ENCODE results near the gene P2RX2.

The P2RX2 gene

DNA sequence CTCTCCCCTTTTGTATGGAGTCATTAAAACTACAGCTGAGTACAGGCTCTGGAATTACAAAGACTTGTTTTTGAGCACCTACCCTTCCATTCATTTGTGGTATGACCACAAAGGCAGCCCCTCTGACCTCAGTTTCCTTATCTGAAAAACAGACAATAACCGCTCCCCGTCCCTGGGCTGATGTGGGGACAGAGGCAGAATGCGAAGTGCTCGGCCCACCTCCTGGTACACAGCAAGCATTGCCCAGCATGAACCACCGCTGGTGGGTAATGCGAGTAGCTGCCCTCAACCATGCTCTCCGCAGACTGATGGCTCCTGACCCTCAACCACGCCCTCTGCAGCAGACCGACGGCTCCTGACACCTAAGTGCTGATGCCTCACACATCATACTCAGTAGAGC lies 22.4 kb downstream of the P2RX2 start:
- DNase-seq = no peak

DNA sequence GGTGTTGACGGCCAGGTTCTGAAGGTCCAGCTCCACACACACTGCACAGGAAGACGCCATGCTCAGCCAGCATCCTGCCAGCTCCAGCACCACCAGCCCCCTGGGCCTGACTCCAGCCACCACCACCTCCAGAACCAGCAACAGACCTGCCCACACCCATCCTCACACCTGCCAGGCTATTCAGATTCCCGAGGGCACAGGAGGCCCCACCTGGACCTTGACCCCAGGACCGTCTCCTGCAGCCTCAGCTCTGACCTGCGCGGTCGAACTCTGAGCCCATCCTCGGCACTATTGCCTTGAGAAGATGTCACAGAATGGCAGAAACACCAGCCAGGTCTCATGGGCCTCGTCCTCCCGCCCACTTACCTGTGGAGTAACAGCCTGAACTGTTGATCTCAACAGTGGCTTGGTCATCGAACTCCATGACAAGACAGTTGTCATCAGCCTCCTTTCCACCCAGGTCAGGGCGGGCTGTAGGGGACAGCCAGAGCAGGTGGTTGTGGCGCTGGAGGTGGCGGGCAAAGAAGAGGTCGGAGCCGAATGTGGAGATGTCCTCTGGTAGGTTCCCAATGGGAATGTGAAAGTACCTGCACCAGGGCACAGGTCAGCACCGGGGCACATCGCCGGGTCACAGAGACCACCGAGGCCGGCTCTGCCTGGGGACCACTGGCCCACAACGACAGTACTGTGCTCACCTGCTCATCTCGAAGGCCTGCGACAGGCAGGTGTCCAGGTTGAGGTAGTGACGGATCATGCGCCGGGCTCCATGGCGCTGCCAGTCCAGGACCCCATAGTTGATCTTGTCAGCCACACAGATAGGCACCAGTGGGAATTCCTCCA lies 23.5 kb downstream of the P2RX2 start:
- no peak for DNase-seq

DNA sequence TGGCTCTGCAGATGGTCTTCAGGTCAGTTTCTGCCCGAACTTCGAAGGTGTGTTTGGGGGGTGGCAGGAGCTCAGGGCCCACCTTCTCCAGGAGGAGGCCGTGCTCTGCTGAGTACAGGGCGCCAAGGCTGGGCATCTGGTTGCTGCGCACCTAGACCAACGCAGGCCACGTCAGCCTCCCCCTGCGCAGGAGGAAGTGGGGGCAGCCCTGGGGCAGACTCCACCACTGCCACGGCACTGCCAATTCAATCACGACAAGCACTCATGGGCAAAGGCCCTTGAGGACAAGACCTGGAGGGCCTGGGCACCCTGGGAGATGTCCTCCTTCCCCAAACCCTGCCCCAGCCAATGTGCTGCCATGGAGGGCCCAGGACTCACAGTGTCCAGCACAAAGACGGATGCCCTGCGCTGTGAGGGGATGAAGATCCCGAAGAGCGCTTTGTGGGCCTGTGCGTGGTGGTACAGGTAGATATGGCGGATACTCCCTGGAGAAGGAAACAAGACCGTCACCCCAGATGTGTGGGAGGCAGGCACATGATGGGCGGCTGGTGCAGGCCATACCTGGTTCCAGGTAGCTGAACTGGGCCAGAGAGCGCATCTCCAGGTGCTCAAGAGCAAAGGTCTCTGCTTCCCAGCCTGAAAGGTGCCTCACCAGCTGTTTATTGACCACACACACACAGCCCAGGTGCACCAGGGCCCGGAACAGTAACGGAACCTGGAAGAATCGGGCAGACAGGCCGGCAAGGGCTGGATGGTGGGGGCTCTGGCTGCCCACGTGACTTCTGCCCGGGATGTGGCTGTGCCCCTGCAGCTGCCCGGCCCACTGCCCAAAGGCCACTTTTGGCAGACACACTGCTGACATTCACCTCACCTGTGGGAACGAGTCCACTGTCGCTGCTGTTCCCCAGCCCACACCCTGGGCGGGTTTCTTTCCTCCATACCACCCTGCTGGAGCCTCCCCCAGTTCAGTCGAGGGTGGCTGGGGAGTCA lies 24.6 kb downstream of the P2RX2 start:
- no peak for DNase-seq

GRCh38 chr12:132646850-132647249 lies 28.3 kb downstream of the P2RX2 start:
- DNase-seq = no peak

DNA sequence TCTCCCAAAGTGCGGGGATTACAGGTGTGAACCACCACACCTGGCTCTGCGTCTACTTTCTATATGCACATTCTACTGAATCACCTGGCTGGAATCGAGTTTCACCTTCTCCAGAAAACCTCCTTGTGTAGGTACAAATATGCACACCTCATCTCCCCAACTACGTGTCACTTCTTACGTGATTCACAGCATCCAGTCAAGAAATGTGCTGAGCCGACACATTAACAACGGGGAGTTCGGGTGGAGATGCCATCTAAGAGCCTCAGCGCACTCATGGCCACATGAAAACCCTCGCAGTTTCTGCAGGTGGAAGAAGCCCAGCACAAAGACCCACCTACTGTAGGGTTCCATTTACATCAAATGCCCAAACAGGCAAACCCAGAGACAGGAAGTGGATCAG lies 29.3 kb downstream of the P2RX2 start:
- DNase-seq = no peak

DNA sequence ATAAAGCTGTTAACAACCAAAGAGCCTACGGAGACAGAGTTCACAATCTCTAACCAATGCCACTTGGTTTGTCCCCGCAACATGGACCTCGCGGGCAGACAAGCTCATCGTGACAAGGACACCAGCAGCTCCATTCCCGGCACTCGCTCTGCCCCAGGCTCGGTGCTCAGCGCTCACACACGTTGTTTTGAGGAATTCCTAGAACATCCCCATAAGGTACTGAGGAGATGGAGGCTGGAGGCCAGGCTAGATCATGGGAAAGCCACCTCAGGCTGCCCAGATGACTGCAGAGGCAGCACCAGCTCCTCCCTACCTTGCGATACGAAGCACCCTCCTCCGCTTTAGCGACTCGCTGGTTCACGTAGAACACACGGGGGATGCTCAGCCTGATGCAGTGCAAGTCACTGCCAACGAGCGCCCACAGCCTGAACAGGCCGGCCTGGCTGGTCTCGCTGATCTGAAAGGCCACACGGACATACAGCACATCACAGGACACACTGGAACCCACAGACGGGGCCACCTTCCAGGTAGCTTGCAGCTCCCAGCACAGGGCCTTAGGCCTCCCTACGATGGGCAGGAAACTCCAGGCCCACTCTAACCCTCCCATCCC lies 30.1 kb downstream of the P2RX2 start:
- DNase-seq = no peak

DNA sequence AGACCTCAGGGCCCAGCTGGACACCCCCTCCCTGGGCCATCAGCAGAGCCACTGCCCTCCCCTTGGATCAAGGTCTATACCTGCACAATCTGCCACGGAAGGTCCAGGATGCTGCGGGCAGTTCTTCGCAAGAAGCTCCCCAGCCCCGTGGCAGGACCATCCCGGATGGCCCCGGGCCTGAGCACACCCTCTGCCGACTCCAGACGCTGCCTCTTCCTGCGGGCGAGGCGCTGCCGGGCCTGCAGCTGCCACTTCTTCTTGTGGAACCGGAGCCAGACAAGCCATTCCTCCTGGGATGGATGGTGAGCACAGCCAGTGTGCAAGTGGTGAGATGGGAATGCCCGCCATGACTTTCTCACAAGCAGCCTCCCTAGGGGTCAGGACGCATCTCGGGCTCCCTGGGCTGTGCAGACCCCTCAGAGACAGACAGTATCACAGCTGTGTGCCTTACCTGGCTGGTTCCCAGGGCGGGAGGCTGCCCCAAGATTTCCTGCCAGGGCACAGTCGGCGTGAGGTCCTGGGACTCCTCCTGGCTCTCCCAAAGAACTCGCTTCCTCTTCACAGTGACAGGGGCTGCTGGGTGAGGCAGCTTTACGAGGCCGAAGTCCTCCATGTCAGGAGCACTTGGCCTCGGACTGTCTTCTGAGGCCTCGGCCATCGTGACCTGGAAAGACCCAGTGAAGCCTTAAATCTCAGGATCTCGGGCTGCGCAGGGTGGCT lies 30.8 kb downstream of the P2RX2 start:
- DNase-seq = no peak

DNA sequence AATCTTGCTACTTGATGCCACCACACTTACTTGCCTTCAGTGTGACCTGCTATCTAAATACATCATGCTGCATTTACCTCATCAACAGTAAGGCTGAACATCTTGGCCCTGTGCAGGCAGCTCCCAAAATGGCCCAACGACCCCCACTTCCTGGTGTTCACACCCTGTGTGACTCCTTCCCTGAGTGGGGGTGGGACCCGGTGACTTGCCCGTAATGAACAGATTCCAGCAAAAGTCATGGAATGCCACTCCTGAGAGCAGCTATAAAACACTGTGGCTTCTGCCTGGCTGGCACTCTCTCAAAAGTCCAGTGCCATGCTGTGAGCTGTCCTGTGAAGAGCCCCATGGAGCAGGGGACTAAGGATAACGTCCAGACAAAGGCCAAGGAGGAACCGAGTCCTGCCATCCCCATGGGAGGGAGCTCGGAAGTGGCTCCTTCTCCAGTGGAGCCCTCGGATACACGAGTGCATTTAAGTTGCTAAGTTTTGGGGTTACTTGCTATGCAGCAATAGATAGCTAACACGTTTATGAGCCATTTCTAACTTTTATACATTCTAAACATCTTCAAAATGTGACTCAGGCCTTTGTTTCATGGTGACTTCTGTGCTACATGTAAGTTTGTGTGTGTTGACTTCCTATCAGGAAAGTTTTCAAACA lies 33.0 kb downstream of the P2RX2 start:
- DNase-seq = no peak

DNA sequence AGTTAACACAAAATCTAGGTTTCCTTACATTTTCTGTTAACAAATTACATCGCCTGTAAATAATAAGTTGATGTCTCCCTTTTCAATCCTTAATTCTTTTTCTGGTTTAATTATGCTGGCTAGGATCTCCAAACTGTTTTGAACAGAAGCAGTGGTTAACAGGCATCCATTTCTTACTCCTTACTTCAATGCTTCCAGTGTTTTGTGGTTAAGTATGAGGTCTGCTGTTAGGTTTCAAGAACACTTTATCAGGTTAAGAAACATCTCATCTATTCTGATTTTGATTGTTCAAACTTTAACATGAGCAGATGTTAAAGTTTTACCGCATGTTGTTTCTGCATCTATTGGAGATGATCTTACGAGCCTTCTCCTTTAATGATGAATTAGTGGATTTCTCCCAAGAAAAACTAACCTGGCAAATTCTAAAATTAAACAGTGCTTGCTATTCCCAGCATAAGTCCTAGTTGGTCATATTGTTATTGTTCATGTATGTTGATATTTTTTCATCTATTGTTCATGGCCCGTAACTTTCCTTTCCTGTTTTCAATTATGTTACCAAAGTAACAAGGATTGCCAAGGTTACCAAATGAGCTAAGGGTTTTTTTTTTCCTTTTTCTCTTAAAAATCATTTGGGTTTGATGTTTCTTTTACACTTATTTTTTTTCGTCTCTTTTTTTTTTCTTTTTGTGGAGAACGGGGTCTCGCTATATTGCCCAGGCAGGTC lies 35.2 kb downstream of the P2RX2 start:
- DNase-seq = no peak

- DNase-seq = no peak
Observed at GRCh38 chr12:132657004-132657727, 38.6 kb downstream of the P2RX2 start.

DNA sequence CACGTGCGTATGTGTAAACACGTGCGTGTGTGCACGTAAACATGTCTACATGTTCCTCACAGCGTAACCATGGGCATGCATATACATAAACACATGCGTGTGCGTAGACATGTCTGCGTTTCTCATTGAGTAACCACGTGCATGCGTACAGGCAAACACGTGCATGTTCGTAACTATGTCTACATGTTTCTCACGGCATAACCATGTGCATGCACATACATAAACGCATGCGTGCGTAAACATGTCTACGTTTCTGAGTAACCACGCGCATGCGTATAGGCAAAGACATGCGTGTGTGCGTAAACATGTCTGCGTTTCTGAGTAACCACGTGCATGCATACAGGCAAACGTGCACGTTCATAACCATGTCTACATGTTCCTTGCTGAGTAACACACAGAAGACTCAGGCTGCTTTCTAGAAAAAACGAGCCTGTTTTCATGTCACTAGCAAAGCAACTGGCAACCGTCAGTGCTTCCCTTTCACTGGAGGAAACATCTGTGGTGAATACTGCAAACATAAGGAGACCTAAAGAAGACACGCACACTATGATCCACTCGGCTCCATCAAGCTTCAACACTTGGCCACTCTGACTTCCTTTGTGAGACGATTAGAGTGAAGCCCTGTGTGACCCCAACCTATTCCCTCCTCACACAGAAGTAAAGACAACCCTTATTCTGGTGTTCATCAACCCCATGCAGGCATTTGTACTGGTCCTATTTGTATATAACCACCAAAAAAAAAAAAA lies 39.7 kb downstream of the P2RX2 start:
- DNase-seq = no peak

DNA sequence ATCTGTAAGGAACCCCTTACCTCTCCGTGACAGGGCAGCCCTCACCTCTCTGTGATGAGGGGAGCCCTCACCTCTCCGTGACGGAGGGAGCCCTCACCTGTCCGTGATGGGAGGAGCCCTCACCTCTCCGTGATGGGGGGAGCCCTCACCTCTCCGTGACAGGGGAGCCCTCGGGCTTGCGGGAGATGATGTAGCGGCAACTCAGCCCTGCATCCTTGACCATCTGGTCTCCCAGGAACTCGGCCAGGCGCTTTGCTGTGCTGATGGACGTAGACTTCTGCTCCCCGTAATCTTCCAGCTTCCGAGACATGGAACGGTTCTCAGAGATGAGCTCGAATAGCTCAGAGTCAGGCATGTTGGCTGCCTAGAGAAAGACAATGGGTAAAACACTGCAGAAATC lies 40.6 kb downstream of the P2RX2 start:
- DNase-seq = no peak

DNA sequence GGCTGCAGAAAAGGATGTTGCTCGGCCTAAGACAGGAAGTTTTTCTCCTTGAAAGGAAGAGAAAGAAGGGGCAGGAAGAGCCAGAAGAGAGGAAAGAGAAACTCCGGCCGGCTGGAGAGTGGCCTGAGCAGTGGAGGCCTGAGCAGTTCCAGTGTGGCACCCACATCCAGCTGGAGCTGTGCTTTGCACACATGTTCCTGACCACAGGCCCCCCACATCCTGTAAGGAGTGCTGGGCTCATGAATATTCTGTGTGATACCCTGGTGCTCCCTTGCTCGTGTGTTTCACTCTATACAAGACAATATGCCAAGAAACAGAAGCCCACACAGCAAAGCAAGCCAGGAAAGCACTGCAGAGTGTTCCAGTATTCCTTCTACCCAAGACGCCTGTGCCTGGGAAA lies 41.5 kb downstream of the P2RX2 start:
- no peak for DNase-seq

DNA sequence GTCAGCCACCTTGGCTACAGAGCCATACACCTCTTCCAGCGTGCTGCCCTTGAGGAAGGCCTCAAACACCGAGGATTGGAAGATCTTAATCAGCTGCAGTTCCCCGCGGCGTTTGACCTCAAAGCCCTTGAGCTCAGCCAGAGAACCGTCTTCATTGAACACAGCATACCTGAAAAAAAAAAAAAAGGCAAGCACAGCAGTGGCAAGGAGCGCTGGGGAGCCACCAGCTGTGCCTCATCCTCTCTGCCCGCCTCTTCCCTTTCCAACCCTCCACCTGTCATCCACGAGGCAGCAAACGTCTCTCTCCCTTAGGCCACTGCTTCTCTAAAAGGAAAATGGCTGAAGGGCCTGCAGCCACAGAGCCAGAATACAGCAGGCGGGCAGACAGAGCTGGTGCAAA lies 42.4 kb downstream of the P2RX2 start:
- no peak for DNase-seq

- no peak for DNase-seq
Observed at GRCh38 chr12:132661972-132662371, 43.4 kb downstream of the P2RX2 start.

- DNase-seq = no peak
Observed at GRCh38 chr12:132662901-132663755, 44.6 kb downstream of the P2RX2 start.

DNA sequence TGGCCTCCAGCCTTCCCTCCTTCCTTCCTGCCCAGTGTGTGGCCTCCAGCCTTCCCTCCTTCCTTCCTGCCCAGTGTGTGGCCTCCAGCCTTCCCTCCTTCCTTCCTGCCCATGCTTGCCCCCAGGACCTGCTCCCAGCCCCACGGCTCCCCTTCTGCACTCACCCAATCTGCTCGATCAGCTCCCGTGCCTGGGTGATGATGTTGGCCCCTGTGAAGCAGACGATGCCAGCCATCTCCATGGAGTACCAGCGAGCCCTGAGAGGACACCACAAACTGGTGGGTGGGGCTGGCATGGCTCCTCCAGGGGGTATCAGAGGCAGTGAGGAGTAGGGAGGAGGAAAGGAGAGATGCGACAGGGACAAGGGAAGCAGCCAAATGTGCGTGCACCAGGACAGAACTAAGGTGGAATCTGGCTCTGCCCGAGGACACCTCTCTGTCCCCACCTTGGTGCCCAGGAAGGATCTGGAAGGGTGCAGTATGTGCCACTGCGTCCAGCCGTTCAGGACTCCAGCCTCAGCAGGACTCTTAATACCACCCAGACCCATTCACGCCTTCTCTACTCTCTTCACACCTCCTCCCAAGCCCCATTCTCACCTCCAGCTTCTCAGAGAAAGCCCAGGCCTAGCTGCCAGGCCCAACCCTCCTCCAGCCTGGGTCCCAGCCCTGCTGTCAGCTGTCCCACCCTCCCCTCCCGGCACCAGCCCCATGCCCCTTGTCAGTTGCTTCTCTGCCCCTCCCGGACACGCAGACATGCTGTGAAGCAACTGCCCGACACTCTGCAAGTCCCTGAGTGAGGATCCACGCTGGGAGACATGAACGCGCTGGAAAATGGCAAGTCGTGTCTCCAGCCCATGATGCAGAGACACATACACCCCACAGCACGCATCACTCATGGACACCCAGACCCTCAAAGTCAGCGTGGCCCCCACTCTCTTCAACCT lies 45.9 kb downstream of the P2RX2 start:
- DNase-seq = no peak

DNA sequence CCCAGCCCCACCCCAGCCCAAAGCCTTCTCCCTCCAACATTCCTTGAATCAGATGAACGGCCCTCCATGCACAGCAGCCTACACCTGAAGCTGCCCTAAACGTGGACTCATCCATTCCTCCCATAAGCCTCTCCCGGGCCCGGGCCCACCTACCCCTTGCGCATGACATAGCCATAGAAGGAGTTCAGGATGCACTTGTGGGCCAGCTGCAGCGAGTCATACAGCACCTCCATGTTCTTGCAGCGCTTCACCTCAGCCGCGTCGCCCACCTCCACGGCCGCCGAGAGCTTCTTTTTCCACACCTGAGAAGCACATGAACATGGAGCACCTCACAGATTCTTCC lies 46.5 kb downstream of the P2RX2 start:
- DNase-seq = no peak
